Breast epithelium (tissue), 3 donors: ENCODE data around the gene PTPN22.

Experiments used
- POLR2A ChIP-seq: fragments of 450-650 bp; IDR thresholded peaks from one replicate; pipeline ENCODE4 v1.6.1; 2016; ENCODE audit warnings: antibody characterized with exemption, mild to moderate bottlenecking, moderate library complexity
- POLR2AphosphoS5 ChIP-seq, 3 donors: sonication (generic); formaldehyde crosslinking; IDR thresholded peaks; one replicate each; pipeline ENCODE4 v1.6.1; 2017; ENCODE audit warnings: antibody characterized with exemption in 3 of 3
- TF ChIP-seq, protein P1 (sequence below), 3 donors: fragments of 450-650 bp; IDR thresholded peaks; one replicate each; pipeline ENCODE4 v1.5.1; 2016 to 2017; ENCODE audit warnings: antibody characterized with exemption in 3 of 3, mild to moderate bottlenecking in 3 of 3, moderate library complexity in 3 of 3

DNA sequence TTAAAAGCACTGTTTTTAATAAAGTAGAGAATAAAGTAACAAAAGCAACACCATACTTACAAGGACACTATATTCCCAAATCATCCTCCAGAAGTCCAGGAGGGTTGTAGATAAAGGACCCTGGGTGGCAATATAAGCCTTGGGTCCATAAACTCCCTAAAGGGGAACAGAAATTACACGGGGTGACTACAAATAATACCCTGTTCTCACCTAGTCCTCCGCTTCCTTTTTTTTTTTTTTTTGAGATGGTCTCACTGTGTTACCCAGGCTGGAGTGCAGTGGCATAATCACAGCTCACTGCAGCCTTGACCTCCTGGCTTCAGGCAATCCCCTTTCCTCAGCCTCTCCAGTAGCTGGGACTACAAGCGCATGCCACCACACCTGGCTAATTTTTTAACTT is 13.1 kb downstream of the PTPN22 start:
- TF ChIP-seq, protein P1, sequence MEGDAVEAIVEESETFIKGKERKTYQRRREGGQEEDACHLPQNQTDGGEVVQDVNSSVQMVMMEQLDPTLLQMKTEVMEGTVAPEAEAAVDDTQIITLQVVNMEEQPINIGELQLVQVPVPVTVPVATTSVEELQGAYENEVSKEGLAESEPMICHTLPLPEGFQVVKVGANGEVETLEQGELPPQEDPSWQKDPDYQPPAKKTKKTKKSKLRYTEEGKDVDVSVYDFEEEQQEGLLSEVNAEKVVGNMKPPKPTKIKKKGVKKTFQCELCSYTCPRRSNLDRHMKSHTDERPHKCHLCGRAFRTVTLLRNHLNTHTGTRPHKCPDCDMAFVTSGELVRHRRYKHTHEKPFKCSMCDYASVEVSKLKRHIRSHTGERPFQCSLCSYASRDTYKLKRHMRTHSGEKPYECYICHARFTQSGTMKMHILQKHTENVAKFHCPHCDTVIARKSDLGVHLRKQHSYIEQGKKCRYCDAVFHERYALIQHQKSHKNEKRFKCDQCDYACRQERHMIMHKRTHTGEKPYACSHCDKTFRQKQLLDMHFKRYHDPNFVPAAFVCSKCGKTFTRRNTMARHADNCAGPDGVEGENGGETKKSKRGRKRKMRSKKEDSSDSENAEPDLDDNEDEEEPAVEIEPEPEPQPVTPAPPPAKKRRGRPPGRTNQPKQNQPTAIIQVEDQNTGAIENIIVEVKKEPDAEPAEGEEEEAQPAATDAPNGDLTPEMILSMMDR (IDR thresholded peaks at IDR 0.05): no peak
- TF ChIP-seq POLR2A: no peak
- no peak for TF ChIP-seq POLR2AphosphoS5 (IDR thresholded peaks at IDR 0.05)
